Smooth muscle cell (in vitro differentiated cells): ENCODE measurements around the gene ELMOD1. TPM values are rescaled to one million over a fixed set of nuclear protein-coding genes. Genes with fewer than 3 reads are reported as not detected.

Experiments used
- DNase-seq: peaks from one replicate; lab custom pipeline; 2025; ENCODE audit not compliant: unreplicated experiment; lab: John Stamatoyannopoulos, UW
- H2AFZ ChIP-seq: fragments of 200-600 bp; sonication (generic); 2 replicates; pipeline ENCODE4 v1.6.0; 2016; ENCODE audit warnings: antibody characterized with exemption, low read depth, mild to moderate bottlenecking
- H3F3A ChIP-seq: fragments of 200-600 bp; sonication (generic); 2 replicates; pipeline ENCODE4 v1.6.0; 2017; ENCODE audit warnings: antibody characterized with exemption, low read depth
- H3K27ac ChIP-seq: fragments of 200-600 bp; sonication (generic); 2 replicates; pipeline ENCODE4 v1.5.1; 2016; ENCODE audit warnings: low read depth, mild to moderate bottlenecking
- H3K27me3 ChIP-seq: fragments of 200-600 bp; sonication (generic); 2 replicates; pipeline ENCODE4 v1.6.1; 2016; ENCODE audit warnings: low read depth, mild to moderate bottlenecking
- H3K36me3 ChIP-seq: fragments of 200-600 bp; sonication (generic); 2 replicates; pipeline ENCODE4 v1.5.1; 2016; ENCODE audit warnings: low read depth
- H3K4me1 ChIP-seq: fragments of 200-600 bp; sonication (generic); 2 replicates; pipeline ENCODE4 v1.5.1; 2016; ENCODE audit warnings: low read depth
- H3K4me2 ChIP-seq: fragments of 200-600 bp; sonication (generic); 2 replicates; pipeline ENCODE4 v1.6.0; 2016; ENCODE audit warnings: mild to moderate bottlenecking
- H3K4me3 ChIP-seq: fragments of 200-600 bp; sonication (generic); 2 replicates; pipeline ENCODE4 v1.5.1; 2016; ENCODE audit warnings: mild to moderate bottlenecking
- H3K79me2 ChIP-seq: fragments of 200-600 bp; sonication (generic); 2 replicates; pipeline ENCODE4 v1.6.0; 2016; ENCODE audit warnings: low read depth, mild to moderate bottlenecking
- H3K9ac ChIP-seq: fragments of 200-600 bp; sonication (generic); 2 replicates; pipeline ENCODE4 v1.6.0; 2016; ENCODE audit warnings: low read depth
- H3K9me3 ChIP-seq: fragments of 200-600 bp; sonication (generic); replicated peaks from 2 replicates; pipeline ENCODE4 v1.5.1; 2016; ENCODE audit warnings: low read depth
- H4K20me1 ChIP-seq: fragments of 200-600 bp; sonication (generic); 2 replicates; pipeline ENCODE4 v1.6.0; 2016; ENCODE audit warnings: low read depth
- CTCF ChIP-seq: fragments of 200-600 bp; sonication (generic); IDR thresholded peaks from 2 replicates; pipeline ENCODE4 v1.5.1; 2017; ENCODE audit warnings: borderline replicate concordance, mild to moderate bottlenecking, antibody characterized with exemption; ENCODE audit not compliant: insufficient read depth, poor library complexity, severe bottlenecking
- WGBS: methylation state at CpG from one replicate; pipeline ENCODE4 v1.1.7; 2016; ENCODE audit warnings: low lambda C conversion rate; 5-methylcytosine and 5-hydroxymethylcytosine counted together
- polyA plus RNA-seq: library from polyadenylated mRNA; unstranded; fragments of >200 nt; fragmentation: Nextera tagmentation; extraction: Ambion mirVana; gene quantifications from 2 replicates; pipeline ENCODE4 v1.2.1, GENCODE V29; 2016
- total RNA-seq: library from RNA; depleted of rRNA; stranded (reverse); fragments of >200 nt; gene quantifications from 2 replicates; pipeline ENCODE4 v1.2.3, GENCODE V29; 2014

Gene ELMOD1
- total and polyA plus RNA-seq, 2 experiments from 2014 or later = 0.24 to 0.94 TPM

GRCh38 chr11:107711861-107712755 is 121.2 kb downstream of the ELMOD1 start, which contains the start of gene SLN:
TSS of gene SLN (minus strand) at chr11:107712056.
- no peak within 1 kb of the TSS for H3K9ac ChIP-seq
- H3K9me3 ChIP-seq = no peaks in the 10 kb centered on the region
- no peak within 1 kb of the TSS for H2AFZ ChIP-seq
- H3K36me3 ChIP-seq = no peaks in the 10 kb centered on the region
- no peaks in the 10 kb centered on the region for H3K79me2 ChIP-seq
- H3K27me3 ChIP-seq = no peaks in the 10 kb centered on the region
- DNase-seq = no peak
- no peaks in the 10 kb centered on the region for H3K4me1 ChIP-seq
- H3F3A ChIP-seq = peaks cover 3% of the 10 kb centered on the region
- H3K4me3 ChIP-seq = no peak within 1 kb of the TSS
- no peak within 1 kb of the TSS for H3K27ac ChIP-seq
- 59% methylated on average over 12 of the region's 12 CpGs for WGBS
- H4K20me1 ChIP-seq = no peaks in the 10 kb centered on the region
- no peak within 1 kb of the TSS for H3K4me2 ChIP-seq
- TF ChIP-seq CTCF = no peak

- WGBS = 47% methylated on average over 3 of the region's 3 CpGs
- Histone ChIP-seq H3K27me3 (no peaks in the 10 kb centered on the region), H3K9ac (no peak overlapping the region), H4K20me1 (no peaks in the 10 kb centered on the region), H3K4me2 (no peak overlapping the region), H3K27ac (no peak overlapping the region), H3K4me3 (no peak overlapping the region), H3K9me3 (no peaks in the 10 kb centered on the region), H3K79me2 (no peaks in the 10 kb centered on the region), H2AFZ (no peak overlapping the region), H3F3A (peaks cover 3% of the 10 kb centered on the region), H3K36me3 (no peaks in the 10 kb centered on the region), H3K4me1 (no peaks in the 10 kb centered on the region)
- DNase-seq = no peak
- TF ChIP-seq CTCF = no peak
These were observed 122.1 kb downstream of the ELMOD1 start for GRCh38 chr11:107713009-107713408.

Other genes with a start within 250 kb of the ELMOD1 start
- gene CWF19L2, start 133.3 kb upstream of the ELMOD1 start, total RNA-seq = 17.6 and 19.3 TPM in 2 replicates
- 4.2 and 6.1 TPM in 2 replicates for gene CWF19L2, start 133.3 kb upstream of the ELMOD1 start, polyA plus RNA-seq
- 8.4 and 12.4 TPM in 2 replicates for gene ALKBH8, start 25.4 kb upstream of the ELMOD1 start, total RNA-seq
- gene ALKBH8, start 25.4 kb upstream of the ELMOD1 start, polyA plus RNA-seq = 2.8 and 3.8 TPM in 2 replicates
- not detected in 2 replicates for gene SLN, start 120.9 kb downstream of the ELMOD1 start, total RNA-seq
- 0.82 TPM in 1 of 2 replicates, not detected in the other for gene SLN, start 120.9 kb downstream of the ELMOD1 start, polyA plus RNA-seq